Liver (tissue), 9 donors: ENCODE data around the gene NDRG2. TPM values are rescaled to one million over a fixed set of nuclear protein-coding genes. Genes with fewer than 3 reads are reported as not detected.

Experiments
- DNase-seq: peaks from one replicate; pipeline ENCODE4 v3.0.0-alpha.2; 2017; ENCODE audit warnings: low spot score
- H3K27ac ChIP-seq, 2 donors: one replicate each; pipeline ENCODE4 v1.7.0; 2013; ENCODE audit warnings: inconsistent platforms in 2 of 2, low read length in 2 of 2, control low read depth in 1 of 2, low read depth in 1 of 2, mild to moderate bottlenecking in 1 of 2
- H3K27me3 ChIP-seq, 4 donors: one replicate each; pipeline versions ENCODE4 v1.6.1 to v1.7.0; 2013; ENCODE audit warnings: low read length in 3 of 4, inconsistent platforms in 1 of 4, mild to moderate bottlenecking in 1 of 4, moderate library complexity in 1 of 4; ENCODE audit not compliant: control insufficient read depth in 4 of 4, insufficient read depth in 4 of 4
- H3K36me3 ChIP-seq, 4 donors: one replicate each; pipeline versions ENCODE4 v1.6.1 to v1.7.0; 2013; ENCODE audit warnings: low read length in 3 of 4, mild to moderate bottlenecking in 3 of 4, low read depth in 1 of 4, moderate library complexity in 1 of 4; ENCODE audit not compliant: control insufficient read depth in 4 of 4, insufficient read depth in 3 of 4
- H3K4me1 ChIP-seq, 4 donors: one replicate each; pipeline versions ENCODE4 v1.6.1 to v1.7.0; 2013; ENCODE audit warnings: low read length in 3 of 4, mild to moderate bottlenecking in 3 of 4, moderate library complexity in 1 of 4; ENCODE audit not compliant: control insufficient read depth in 4 of 4, insufficient read depth in 4 of 4
- H3K4me3 ChIP-seq, 3 donors: one replicate each; pipeline versions ENCODE4 v1.6.1 to v1.7.0; 2013; ENCODE audit warnings: low read length in 3 of 3, control low read depth in 1 of 3, low read depth in 1 of 3, mild to moderate bottlenecking in 1 of 3
- H3K9ac ChIP-seq, 2 donors: one replicate each; pipeline ENCODE4 v1.7.0; 2013; ENCODE audit warnings: low read length in 2 of 2, mild to moderate bottlenecking in 2 of 2, moderate library complexity in 2 of 2, control low read depth in 1 of 2, low read depth in 1 of 2
- H3K9me3 ChIP-seq, 4 donors: one replicate each; pipeline versions ENCODE4 v1.6.1 to v1.7.0; 2013; ENCODE audit warnings: low read length in 3 of 4; ENCODE audit not compliant: control insufficient read depth in 4 of 4
- ATF3 ChIP-seq: IDR thresholded peaks from 2 replicates; pipeline ENCODE4 v1.6.1; 2016; ENCODE audit warnings: antibody characterized with exemption
- CTCF ChIP-seq: fragments of 150-350 bp; IDR thresholded peaks from 2 replicates; pipeline ENCODE4 v1.5.1; 2017; ENCODE audit warnings: improper control_type of control experiment, low read depth, low read length; ENCODE audit not compliant: missing input control
- EGR1 ChIP-seq, 2 donors: IDR thresholded peaks; 2 replicates each; pipeline ENCODE4 v1.6.1; 2016 to 2018; ENCODE audit warnings: antibody characterized with exemption in 2 of 2, low read depth in 2 of 2
- FOXA1 ChIP-seq: IDR thresholded peaks from 2 replicates; pipeline ENCODE4 v1.6.1; 2016; ENCODE audit warnings: antibody characterized with exemption
- FOXA2 ChIP-seq: IDR thresholded peaks from 2 replicates; pipeline ENCODE4 v1.6.1; 2016; ENCODE audit warnings: antibody characterized with exemption
- GABPA ChIP-seq, 2 donors: IDR thresholded peaks in 1 of 2; conservative IDR thresholded peaks in 1 of 2; 2 replicates each; pipeline ENCODE4 v1.6.1; 2016; ENCODE audit warnings: antibody characterized with exemption in 2 of 2, mild to moderate bottlenecking in 1 of 2, moderate library complexity in 1 of 2
- HNF4A ChIP-seq, 2 donors: conservative IDR thresholded peaks; 2 replicates each; pipeline ENCODE4 v1.6.1; 2016; ENCODE audit warnings: antibody characterized with exemption in 2 of 2, mild to moderate bottlenecking in 2 of 2
- HNF4G ChIP-seq: IDR thresholded peaks from 2 replicates; pipeline ENCODE4 v1.6.1; 2016; ENCODE audit warnings: antibody characterized with exemption
- JUND ChIP-seq, 2 donors: IDR thresholded peaks; 2 replicates each; pipeline ENCODE4 v1.6.1; 2016; ENCODE audit warnings: antibody characterized with exemption in 2 of 2
- MAX ChIP-seq: IDR thresholded peaks from 2 replicates; pipeline ENCODE4 v1.6.1; 2016; ENCODE audit warnings: antibody characterized with exemption
- NR2F2 ChIP-seq: IDR thresholded peaks from 2 replicates; pipeline ENCODE4 v1.6.1; 2016; ENCODE audit warnings: antibody characterized with exemption
- RAD21 ChIP-seq, 2 donors: IDR thresholded peaks; 2 replicates each; pipeline ENCODE4 v1.6.1; 2016; ENCODE audit warnings: antibody characterized with exemption in 2 of 2, mild to moderate bottlenecking in 2 of 2
- REST ChIP-seq: IDR thresholded peaks from 2 replicates; pipeline ENCODE4 v1.6.1; 2016; ENCODE audit warnings: antibody characterized with exemption, mild to moderate bottlenecking
- SP1 ChIP-seq: IDR thresholded peaks from 2 replicates; pipeline ENCODE4 v1.6.1; 2018; ENCODE audit warnings: antibody characterized with exemption, mild to moderate bottlenecking
- TAF1 ChIP-seq: conservative IDR thresholded peaks from 2 replicates; pipeline ENCODE4 v1.6.1; 2016; ENCODE audit warnings: antibody characterized with exemption, mild to moderate bottlenecking
- ZBTB33 ChIP-seq: IDR thresholded peaks from 2 replicates; pipeline ENCODE4 v1.6.1; 2016; ENCODE audit warnings: antibody characterized with exemption
- WGBS: extraction: QIAGEN DNeasy Blood & Tissue Kit; methylation state at CpG from one replicate; pipeline ENCODE4 v1.1.7; 2013; 5-methylcytosine and 5-hydroxymethylcytosine counted together
- polyA plus RNA-seq, 2 donors: library from polyadenylated mRNA; stranded (reverse) in 1 of 2; unstranded in 1 of 2; fragments of 200-250 nt in 1 of 2; fragments of >200 nt in 1 of 2; fragmentation: Nextera tagmentation in 1 of 2; extraction: Ambion mirVana in 1 of 2; gene quantifications; one replicate each; pipeline versions ENCODE4 v1.2.1 to v1.2.3, GENCODE V29; 2013 to 2015
- total RNA-seq, 2 donors: library from RNA; depleted of rRNA; stranded (reverse); fragments of >200 nt; gene quantifications; one replicate each; pipeline ENCODE4 v1.2.3, GENCODE V29; 2014
- donor health status: healthy.
- donor health status: healthy.
- donor health status: healthy.
- donor health status: healthy.
- donor health status: healthy.

Gene NDRG2
- total and polyA plus RNA-seq, 4 donors = 72.9 to 191 (median 132) TPM

- TF ChIP-seq HNF4G (no peak), SP1 (no peak), GABPA (IDR thresholded peaks at IDR 0.05 in 1 of 2, conservative IDR thresholded peaks at IDR 0.05 in 1 of 2) (no peak), REST (no peak), FOXA2 (no peak), HNF4A (conservative IDR thresholded peaks at IDR 0.05) (no peak)
- Histone ChIP-seq H3K27ac (no peak overlapping the region), H3K9ac (no peak overlapping the region), H3K4me3 (no peak overlapping the region), H3K9me3 (no peaks in the 10 kb centered on the region), H3K4me1 (no peaks in the 10 kb centered on the region), H3K27me3 (no peaks in the 10 kb centered on the region), H3K36me3 (peaks cover 14 to 53% (median 46%) of the 10 kb centered on the region in 4 donors)
- no peak for DNase-seq
- 57% methylated on average over 4 of the region's 4 CpGs for WGBS
Measured at GRCh38 chr14:20997115-20997514, 27.7 kb downstream of the NDRG2 start.

- H3K9ac ChIP-seq = no peak overlapping the region
- TF ChIP-seq JUND (IDR thresholded peaks at IDR 0.05) (no peak), CTCF (no peak)
Measured at GRCh38 chr14:20996521-20996920, 28.3 kb downstream of the NDRG2 start.

GRCh38 chr14:20989787-20990600, 34.9 kb downstream of the NDRG2 start, which contains the start of gene METTL17:
TSS of gene METTL17 (plus strand) at chr14:20989980. CDS start at chr14:20990003, 23 bp downstream.
- Histone ChIP-seq H3K4me3 (peak within 1 kb of the TSS; percentile 66 to 100 (median 99)), H3K27ac (peak within 1 kb of the TSS; percentile 50 to 79), H3K36me3 (peaks cover 5 to 30% (median 25%) of the 10 kb centered on the region in 4 donors), H3K4me1 (peaks cover 3 to 18% (median 16%) of the 10 kb centered on the region in 4 donors), H3K9ac (peak within 1 kb of the TSS; percentile 76 to 79), H3K27me3 (no peaks in the 10 kb centered on the region), H3K9me3 (no peaks in the 10 kb centered on the region)
- DNase-seq = peak; percentile 81
- under 1% methylated on average over 42 of the region's 42 CpGs for WGBS
- TF ChIP-seq ATF3 (no peak), CTCF (peak; percentile 11), MAX (peak; percentile 58), TAF1 (no peak), SP1 (peak; percentile 82), RAD21 (IDR thresholded peaks at IDR 0.05) (peak; percentile 17 to 37), HNF4A (conservative IDR thresholded peaks at IDR 0.05) (peak; percentile 21 to 37), EGR1 (IDR thresholded peaks at IDR 0.05; ENCODE audit: low read depth in 2 of 2) (peak in 1 of 2 donors; percentile 46), FOXA1 (peak; percentile 20), JUND (IDR thresholded peaks at IDR 0.05) (no peak), GABPA (IDR thresholded peaks at IDR 0.05 in 1 of 2, conservative IDR thresholded peaks at IDR 0.05 in 1 of 2) (peak; percentile 90 to 96), NR2F2 (peak; percentile 63), ZBTB33 (peak; percentile 37), HNF4G (no peak)

More at GRCh38 chr14:20996521-20996920, 28.3 kb downstream of the NDRG2 start:
- Histone ChIP-seq H3K27ac (no peak overlapping the region), H3K9me3 (no peaks in the 10 kb centered on the region), H3K4me3 (no peak overlapping the region), H3K36me3 (peaks cover 14 to 54% (median 48%) of the 10 kb centered on the region in 4 donors), H3K4me1 (no peaks in the 10 kb centered on the region), H3K27me3 (no peaks in the 10 kb centered on the region)
- DNase-seq = no peak
- 89% methylated on average over 14 of the region's 14 CpGs for WGBS
